Measurements from ENCODE around the gene MAPK8IP2.
A peak's percentile ranks its signal among the peaks of the same experiment; 100 is the strongest.
"Not testable (repeated sequence)": the region's sequence is repeated elsewhere in the genome, so short reads cannot be mapped to it uniquely, and the experiment has no call there.

Gene MAPK8IP2

DNA sequence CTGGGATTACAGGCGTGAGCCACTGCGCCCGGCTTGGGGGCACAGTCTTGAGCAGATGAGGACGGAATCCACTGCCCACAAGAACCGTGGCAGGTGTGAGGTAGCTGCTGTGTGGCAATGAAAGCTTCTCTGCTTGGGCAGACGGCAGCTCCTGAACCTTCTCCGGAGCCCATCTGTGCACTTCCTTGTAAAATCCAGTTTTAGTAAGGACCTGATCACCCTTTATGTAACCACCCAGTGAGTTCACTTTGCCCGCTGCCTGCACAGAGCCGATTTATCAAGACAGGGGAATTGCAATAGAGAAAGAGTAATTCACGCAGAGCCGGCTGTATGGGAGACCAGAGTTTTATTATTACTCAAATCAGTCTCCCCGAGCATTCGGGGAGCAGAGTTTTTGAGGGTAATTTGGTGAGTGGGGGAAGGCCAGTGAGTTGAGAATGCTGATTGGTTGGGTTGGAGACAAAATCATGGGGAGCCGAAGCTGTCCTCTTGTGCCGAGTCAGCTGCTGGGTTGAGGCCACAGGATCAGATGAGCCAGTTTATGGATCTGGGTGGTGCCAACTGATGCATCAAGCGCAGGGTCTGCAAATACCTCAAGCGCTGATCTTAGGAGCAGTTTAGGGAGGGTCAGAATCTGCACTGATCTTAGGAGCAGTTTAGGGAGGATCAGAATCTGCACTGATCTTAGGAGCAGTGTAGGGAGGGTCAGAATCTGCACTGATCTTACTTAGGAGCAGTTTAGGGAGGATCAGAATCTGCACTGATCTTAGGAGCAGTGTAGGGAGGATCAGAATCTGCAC lies 42.6 kb downstream of the MAPK8IP2 start:
- ATAC-seq: not testable (repeated sequence)

DNA sequence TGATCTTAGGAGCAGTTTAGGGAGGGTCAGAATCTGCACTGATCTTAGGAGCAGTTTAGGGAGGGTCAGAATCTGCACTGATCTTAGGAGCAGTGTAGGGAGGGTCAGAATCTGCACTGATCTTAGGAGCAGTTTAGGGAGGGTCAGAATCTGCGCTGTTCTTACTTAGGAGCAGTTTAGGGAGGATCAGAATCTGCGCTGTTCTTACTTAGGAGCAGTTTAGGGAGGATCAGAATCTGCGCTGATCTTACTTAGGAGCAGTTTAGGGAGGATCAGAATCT lies 43.2 kb downstream of the MAPK8IP2 start:
- not testable (repeated sequence) for ATAC-seq

DNA sequence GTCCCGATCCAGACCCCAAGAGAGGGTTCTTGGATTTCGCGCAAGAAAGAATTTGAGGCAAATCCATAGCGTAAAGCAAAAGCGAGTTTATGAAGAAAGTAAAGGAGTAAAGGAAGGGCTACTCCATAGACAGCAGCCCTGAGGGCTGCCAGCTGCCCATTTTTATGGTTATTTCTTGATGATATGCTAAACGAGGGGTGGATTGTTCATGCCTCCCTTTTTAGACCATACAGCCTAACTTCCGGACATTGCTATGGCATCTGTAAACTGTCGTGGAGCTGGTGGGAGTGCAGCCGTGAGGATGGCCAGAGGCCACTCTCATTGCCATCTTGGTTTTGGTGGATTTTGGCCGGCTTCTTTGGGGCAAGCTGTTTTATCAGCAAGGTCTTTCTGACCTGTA lies 52.7 kb downstream of the MAPK8IP2 start:
- no peak for ATAC-seq
- TF ChIP-seq ZNF8 (CRISPR knock-in tag; IDR thresholded peaks at IDR 0.05) (no peak), ESRRG (CRISPR knock-in tag; IDR thresholded peaks at IDR 0.05) (no peak), TOX (CRISPR knock-in tag; IDR thresholded peaks at IDR 0.05; ENCODE audit: borderline replicate concordance) (no peak), ZFP3 (CRISPR knock-in tag; IDR thresholded peaks at IDR 0.05) (no peak), RARB (CRISPR knock-in tag; IDR thresholded peaks at IDR 0.05) (no peak), ARNTL (CRISPR knock-in tag; IDR thresholded peaks at IDR 0.05; ENCODE audit: borderline replicate concordance, low read depth) (no peak), ZC3H10 (CRISPR knock-in tag; IDR thresholded peaks at IDR 0.05) (no peak), OSR1 (CRISPR knock-in tag; IDR thresholded peaks at IDR 0.05) (no peak), ZNF565 (CRISPR knock-in tag; conservative IDR thresholded peaks at IDR 0.05; ENCODE audit: low read depth) (no peak), ZNF70 (CRISPR knock-in tag; IDR thresholded peaks at IDR 0.05) (no peak), GLIS3 (CRISPR knock-in tag; IDR thresholded peaks at IDR 0.05) (no peak)
- TF ChIP-seq, protein P1, sequence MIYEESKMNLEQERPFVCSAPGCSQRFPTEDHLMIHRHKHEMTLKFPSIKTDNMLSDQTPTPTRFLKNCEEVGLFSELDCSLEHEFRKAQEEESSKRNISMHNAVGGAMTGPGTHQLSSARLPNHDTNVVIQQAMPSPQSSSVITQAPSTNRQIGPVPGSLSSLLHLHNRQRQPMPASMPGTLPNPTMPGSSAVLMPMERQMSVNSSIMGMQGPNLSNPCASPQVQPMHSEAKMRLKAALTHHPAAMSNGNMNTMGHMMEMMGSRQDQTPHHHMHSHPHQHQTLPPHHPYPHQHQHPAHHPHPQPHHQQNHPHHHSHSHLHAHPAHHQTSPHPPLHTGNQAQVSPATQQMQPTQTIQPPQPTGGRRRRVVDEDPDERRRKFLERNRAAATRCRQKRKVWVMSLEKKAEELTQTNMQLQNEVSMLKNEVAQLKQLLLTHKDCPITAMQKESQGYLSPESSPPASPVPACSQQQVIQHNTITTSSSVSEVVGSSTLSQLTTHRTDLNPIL (CRISPR knock-in tag; IDR thresholded peaks at IDR 0.05; ENCODE audit: low read depth): no peak
- TF ChIP-seq, protein P2, sequence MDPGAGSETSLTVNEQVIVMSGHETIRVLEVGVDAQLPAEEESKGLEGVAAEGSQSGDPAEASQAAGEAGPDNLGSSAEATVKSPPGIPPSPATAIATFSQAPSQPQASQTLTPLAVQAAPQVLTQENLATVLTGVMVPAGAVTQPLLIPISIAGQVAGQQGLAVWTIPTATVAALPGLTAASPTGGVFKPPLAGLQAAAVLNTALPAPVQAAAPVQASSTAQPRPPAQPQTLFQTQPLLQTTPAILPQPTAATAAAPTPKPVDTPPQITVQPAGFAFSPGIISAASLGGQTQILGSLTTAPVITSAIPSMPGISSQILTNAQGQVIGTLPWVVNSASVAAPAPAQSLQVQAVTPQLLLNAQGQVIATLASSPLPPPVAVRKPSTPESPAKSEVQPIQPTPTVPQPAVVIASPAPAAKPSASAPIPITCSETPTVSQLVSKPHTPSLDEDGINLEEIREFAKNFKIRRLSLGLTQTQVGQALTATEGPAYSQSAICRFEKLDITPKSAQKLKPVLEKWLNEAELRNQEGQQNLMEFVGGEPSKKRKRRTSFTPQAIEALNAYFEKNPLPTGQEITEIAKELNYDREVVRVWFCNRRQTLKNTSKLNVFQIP (CRISPR knock-in tag; IDR thresholded peaks at IDR 0.05; ENCODE audit: borderline replicate concordance, low read depth): no peak
- TF ChIP-seq, protein P3, sequence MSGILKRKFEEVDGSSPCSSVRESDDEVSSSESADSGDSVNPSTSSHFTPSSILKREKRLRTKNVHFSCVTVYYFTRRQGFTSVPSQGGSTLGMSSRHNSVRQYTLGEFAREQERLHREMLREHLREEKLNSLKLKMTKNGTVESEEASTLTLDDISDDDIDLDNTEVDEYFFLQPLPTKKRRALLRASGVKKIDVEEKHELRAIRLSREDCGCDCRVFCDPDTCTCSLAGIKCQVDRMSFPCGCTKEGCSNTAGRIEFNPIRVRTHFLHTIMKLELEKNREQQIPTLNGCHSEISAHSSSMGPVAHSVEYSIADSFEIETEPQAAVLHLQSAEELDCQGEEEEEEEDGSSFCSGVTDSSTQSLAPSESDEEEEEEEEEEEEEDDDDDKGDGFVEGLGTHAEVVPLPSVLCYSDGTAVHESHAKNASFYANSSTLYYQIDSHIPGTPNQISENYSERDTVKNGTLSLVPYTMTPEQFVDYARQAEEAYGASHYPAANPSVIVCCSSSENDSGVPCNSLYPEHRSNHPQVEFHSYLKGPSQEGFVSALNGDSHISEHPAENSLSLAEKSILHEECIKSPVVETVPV (CRISPR knock-in tag; IDR thresholded peaks at IDR 0.05): no peak

DNA sequence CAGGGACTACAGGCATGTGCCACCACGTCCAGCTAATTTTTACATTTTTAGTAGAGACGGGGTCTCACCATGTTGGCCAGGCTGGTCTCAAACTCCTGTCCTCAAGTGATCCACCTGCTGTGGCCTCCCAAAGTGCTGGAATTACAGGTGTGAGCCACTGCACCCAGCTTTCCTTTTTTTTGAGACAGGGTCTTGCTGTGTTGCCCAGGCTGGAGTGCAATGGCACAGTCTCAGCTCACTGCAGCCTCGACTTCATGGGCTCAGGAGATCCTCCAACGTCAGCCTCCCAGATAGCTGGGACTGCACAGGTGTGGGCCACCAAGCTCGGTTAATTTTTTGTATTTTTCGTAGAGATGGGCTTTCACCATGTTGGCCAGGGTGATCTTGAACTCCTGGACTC lies 54.1 kb downstream of the MAPK8IP2 start:
- not testable (repeated sequence) for ATAC-seq

DNA sequence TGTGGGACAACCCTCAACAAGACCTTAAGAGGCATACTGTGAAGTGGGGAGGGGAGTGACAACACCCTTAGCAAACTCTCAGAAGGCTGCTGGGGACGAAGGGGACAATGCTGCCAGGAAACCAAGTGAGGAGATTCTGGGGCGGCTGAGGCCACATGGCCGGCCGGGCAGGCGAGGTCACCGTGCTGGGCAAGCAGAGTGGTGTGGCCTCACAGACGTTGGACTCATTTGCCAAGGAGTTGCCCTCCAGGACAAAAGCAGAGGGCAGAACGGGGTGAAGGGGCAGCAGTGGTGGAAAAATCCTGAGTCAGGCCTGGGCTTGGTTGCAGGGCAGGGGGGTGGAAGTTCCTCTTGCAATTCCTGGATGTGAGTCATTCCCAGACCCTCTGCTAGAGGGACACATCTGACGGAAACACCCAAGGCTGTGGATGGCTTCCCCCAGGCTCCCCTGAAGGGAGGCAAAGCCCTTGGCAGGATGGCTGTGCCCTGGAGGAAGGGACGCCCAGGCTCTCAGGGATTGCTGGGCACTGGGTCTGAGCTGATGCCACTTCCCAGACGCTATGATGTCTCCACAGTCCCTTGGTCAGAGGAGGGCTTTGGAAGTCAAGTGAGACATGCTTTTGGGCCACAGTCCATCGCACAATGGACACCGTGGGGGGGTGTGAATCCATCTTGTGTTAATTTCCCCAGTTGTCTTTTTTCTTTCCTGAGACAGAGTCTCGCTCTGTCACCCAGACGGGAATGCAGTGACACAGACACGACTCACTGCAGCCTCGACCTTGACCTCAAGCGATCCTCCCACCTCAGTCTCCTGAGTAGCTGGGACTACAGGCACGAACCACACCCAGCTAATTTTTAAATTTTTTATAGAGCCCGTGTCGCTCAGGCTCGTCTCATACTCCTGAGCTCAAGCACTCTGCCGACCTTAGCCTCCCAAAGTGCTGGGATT lies 55.8 kb downstream of the MAPK8IP2 start:
- ATAC-seq: peak; percentile 77
- TF ChIP-seq ZFP30 (CRISPR knock-in tag; IDR thresholded peaks at IDR 0.05) (no peak), ZNF70 (CRISPR knock-in tag; IDR thresholded peaks at IDR 0.05) (no peak), BACH2 (CRISPR knock-in tag; IDR thresholded peaks at IDR 0.05; ENCODE audit: borderline replicate concordance) (no peak), TCF4 (CRISPR knock-in tag; IDR thresholded peaks at IDR 0.05; ENCODE audit: borderline replicate concordance) (no peak), PPARA (CRISPR knock-in tag; IDR thresholded peaks at IDR 0.05; ENCODE audit: borderline replicate concordance) (no peak), ESRRG (CRISPR knock-in tag; IDR thresholded peaks at IDR 0.05) (no peak), TOX (CRISPR knock-in tag; IDR thresholded peaks at IDR 0.05; ENCODE audit: borderline replicate concordance) (no peak), CSDC2 (CRISPR knock-in tag; IDR thresholded peaks at IDR 0.05) (no peak), ARNTL (CRISPR knock-in tag; IDR thresholded peaks at IDR 0.05; ENCODE audit: borderline replicate concordance, low read depth) (no peak)
- TF ChIP-seq, protein P2 (CRISPR knock-in tag; IDR thresholded peaks at IDR 0.05; ENCODE audit: borderline replicate concordance, low read depth): no peak
- TF ChIP-seq, protein P4, sequence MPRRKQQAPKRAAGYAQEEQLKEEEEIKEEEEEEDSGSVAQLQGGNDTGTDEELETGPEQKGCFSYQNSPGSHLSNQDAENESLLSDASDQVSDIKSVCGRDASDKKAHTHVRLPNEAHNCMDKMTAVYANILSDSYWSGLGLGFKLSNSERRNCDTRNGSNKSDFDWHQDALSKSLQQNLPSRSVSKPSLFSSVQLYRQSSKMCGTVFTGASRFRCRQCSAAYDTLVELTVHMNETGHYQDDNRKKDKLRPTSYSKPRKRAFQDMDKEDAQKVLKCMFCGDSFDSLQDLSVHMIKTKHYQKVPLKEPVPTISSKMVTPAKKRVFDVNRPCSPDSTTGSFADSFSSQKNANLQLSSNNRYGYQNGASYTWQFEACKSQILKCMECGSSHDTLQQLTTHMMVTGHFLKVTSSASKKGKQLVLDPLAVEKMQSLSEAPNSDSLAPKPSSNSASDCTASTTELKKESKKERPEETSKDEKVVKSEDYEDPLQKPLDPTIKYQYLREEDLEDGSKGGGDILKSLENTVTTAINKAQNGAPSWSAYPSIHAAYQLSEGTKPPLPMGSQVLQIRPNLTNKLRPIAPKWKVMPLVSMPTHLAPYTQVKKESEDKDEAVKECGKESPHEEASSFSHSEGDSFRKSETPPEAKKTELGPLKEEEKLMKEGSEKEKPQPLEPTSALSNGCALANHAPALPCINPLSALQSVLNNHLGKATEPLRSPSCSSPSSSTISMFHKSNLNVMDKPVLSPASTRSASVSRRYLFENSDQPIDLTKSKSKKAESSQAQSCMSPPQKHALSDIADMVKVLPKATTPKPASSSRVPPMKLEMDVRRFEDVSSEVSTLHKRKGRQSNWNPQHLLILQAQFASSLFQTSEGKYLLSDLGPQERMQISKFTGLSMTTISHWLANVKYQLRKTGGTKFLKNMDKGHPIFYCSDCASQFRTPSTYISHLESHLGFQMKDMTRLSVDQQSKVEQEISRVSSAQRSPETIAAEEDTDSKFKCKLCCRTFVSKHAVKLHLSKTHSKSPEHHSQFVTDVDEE (CRISPR knock-in tag; IDR thresholded peaks at IDR 0.05): no peak
- TF ChIP-seq, protein P5, sequence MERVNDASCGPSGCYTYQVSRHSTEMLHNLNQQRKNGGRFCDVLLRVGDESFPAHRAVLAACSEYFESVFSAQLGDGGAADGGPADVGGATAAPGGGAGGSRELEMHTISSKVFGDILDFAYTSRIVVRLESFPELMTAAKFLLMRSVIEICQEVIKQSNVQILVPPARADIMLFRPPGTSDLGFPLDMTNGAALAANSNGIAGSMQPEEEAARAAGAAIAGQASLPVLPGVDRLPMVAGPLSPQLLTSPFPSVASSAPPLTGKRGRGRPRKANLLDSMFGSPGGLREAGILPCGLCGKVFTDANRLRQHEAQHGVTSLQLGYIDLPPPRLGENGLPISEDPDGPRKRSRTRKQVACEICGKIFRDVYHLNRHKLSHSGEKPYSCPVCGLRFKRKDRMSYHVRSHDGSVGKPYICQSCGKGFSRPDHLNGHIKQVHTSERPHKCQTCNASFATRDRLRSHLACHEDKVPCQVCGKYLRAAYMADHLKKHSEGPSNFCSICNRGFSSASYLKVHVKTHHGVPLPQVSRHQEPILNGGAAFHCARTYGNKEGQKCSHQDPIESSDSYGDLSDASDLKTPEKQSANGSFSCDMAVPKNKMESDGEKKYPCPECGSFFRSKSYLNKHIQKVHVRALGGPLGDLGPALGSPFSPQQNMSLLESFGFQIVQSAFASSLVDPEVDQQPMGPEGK (CRISPR knock-in tag; IDR thresholded peaks at IDR 0.05; ENCODE audit: borderline replicate concordance): no peak

Measured in SK-N-SH treated with all-trans-retinoic acid at 6 μM for 48 hours (cell line).